HepG2 (cell line): ENCODE results near the gene DIAPH1. TPM values are rescaled to one million over a fixed set of nuclear protein-coding genes. Genes with fewer than 3 reads are reported as not detected.

ENCODE experiments used
- ESRRA ChIP-seq: sonication (generic); formaldehyde crosslinking; IDR thresholded peaks from 2 replicates; pipeline ENCODE4 v1.5.1; 2020; ENCODE audit warnings: mild to moderate bottlenecking, low read depth, missing genetic modification reagents
- HOXA7 ChIP-seq: sonication (generic); formaldehyde crosslinking; IDR thresholded peaks from 2 replicates; pipeline ENCODE4 v1.8.1; 2022; ENCODE audit warnings: mild to moderate bottlenecking, missing genetic modification reagents, moderate library complexity
- RBAK ChIP-seq: sonication (generic); formaldehyde crosslinking; IDR thresholded peaks from 2 replicates; pipeline ENCODE4 v1.5.1; 2020; ENCODE audit warnings: mild to moderate bottlenecking, missing genetic modification reagents
- SMYD3 ChIP-seq: sonication (generic); formaldehyde crosslinking; IDR thresholded peaks from 2 replicates; pipeline ENCODE4 v1.8.1; 2023; ENCODE audit warnings: mild to moderate bottlenecking, missing genetic modification reagents
- THAP11 ChIP-seq: IDR thresholded peaks from 2 replicates; pipeline ENCODE4 v1.6.1; 2016; ENCODE audit warnings: missing biosample characterization, missing genetic modification reagents
- ZGPAT ChIP-seq: IDR thresholded peaks from 2 replicates; pipeline ENCODE4 v1.6.1; 2016; ENCODE audit warnings: mild to moderate bottlenecking
- ZNF260 ChIP-seq: sonication (generic); formaldehyde crosslinking; IDR thresholded peaks from 2 replicates; pipeline ENCODE4 v1.4.0; 2020; ENCODE audit warnings: missing genetic modification reagents, low read depth, mild to moderate bottlenecking, borderline replicate concordance
- ZNF609 ChIP-seq: sonication (generic); formaldehyde crosslinking; IDR thresholded peaks from 2 replicates; pipeline ENCODE4 v1.4.0; 2020; ENCODE audit warnings: mild to moderate bottlenecking, missing genetic modification reagents, borderline replicate concordance
- polyA plus RNA-seq, 8 experiments: library from polyadenylated mRNA; depleted of rRNA in 3 of 8; stranded (reverse) in 7 of 8; unstranded in 1 of 8; fragments of >200 nt; fragmentation: Illumina TruSeq in 4 of 8; extraction: Trizol in 4 of 8; gene quantifications; 2 replicates each; pipeline versions ENCODE4 v1.2.1 to v1.2.3, GENCODE V29; 2011 to 2016; ENCODE audit warnings: low read depth in 4 of 8, missing spikeins in 1 of 8, mixed read lengths in 1 of 8; ENCODE audit not compliant: insufficient read depth in 1 of 8
- total RNA-seq, 5 experiments: library from RNA; depleted of rRNA; stranded (reverse); fragments of >200 nt; fragmentation: Illumina TruSeq; extraction: Trizol; gene quantifications; 2 replicates each; pipeline ENCODE4 v1.2.3, GENCODE V29; 2016; ENCODE audit warnings: low read depth in 1 of 5

DIAPH1 gene
- total and polyA plus RNA-seq, 2 of the 13 experiments (the other 11 are each of a cell fraction or from before 2014, with no cell fraction given) = 25.1 to 33.9 TPM

GRCh38 chr5:141618804-141619554, at the start of gene DIAPH1 (continued):
- TF ChIP-seq ESRRA (CRISPR knock-in tag) = peak; percentile 51; the same call in 1 of the 2 replicates
- peak; percentile 80 for TF ChIP-seq THAP11 (CRISPR knock-in tag)
- no peak for TF ChIP-seq ZNF260 (CRISPR knock-in tag)
- peak; percentile 92 for TF ChIP-seq ZGPAT (CRISPR knock-in tag)
- TF ChIP-seq SMYD3 (CRISPR knock-in tag) = no peak
- TF ChIP-seq ZNF609 (CRISPR knock-in tag) = peak; percentile 59; the same call in 1 of the 2 replicates
- TF ChIP-seq RBAK = no peak
- TF ChIP-seq HOXA7 = no peak
